NCI-H2029 (cell line): ENCODE measurements around the gene GRIK1.

Experiments
- DNase-seq: peaks from one replicate; lab custom pipeline; 2025; lab: John Stamatoyannopoulos, UW

The GRIK1 gene

GRCh38 chr21:29786496-29787360 is 153.1 kb downstream of the GRIK1 start:
- DNase-seq = no peak

- no peak for DNase-seq
Measured at GRCh38 chr21:29777160-29777559, 162.6 kb downstream of the GRIK1 start.

- no peak for DNase-seq
Measured at GRCh38 chr21:29775462-29775861, 164.3 kb downstream of the GRIK1 start.

- DNase-seq = no peak
Measured at GRCh38 chr21:29771491-29772066, 168.2 kb downstream of the GRIK1 start.

- no peak for DNase-seq
Measured at GRCh38 chr21:29763674-29764073, 176.1 kb downstream of the GRIK1 start.

- DNase-seq = no peak
Measured at GRCh38 chr21:29762570-29763082, 177.2 kb downstream of the GRIK1 start.

GRCh38 chr21:29753216-29753615 is 186.6 kb downstream of the GRIK1 start:
- no peak for DNase-seq

GRCh38 chr21:29751473-29752185 is 188.2 kb downstream of the GRIK1 start:
- no peak for DNase-seq

GRCh38 chr21:29749957-29750356 is 189.8 kb downstream of the GRIK1 start:
- no peak for DNase-seq

- no peak for DNase-seq
Measured at GRCh38 chr21:29749223-29749622, 190.6 kb downstream of the GRIK1 start.

GRCh38 chr21:29748391-29749167 is 191.2 kb downstream of the GRIK1 start:
- DNase-seq = no peak

- no peak for DNase-seq
Measured at GRCh38 chr21:29741761-29742160, 198.0 kb downstream of the GRIK1 start.

- no peak for DNase-seq
Measured at GRCh38 chr21:29739176-29739575, 200.6 kb downstream of the GRIK1 start.

- DNase-seq = no peak
Measured at GRCh38 chr21:29738730-29739129, 201.1 kb downstream of the GRIK1 start.

GRCh38 chr21:29737186-29737585 is 202.6 kb downstream of the GRIK1 start:
- DNase-seq = no peak

GRCh38 chr21:29730281-29730680 is 209.5 kb downstream of the GRIK1 start:
- no peak for DNase-seq

GRCh38 chr21:29726044-29726443 is 213.8 kb downstream of the GRIK1 start:
- no peak for DNase-seq

GRCh38 chr21:29725025-29725736 is 214.6 kb downstream of the GRIK1 start:
- DNase-seq = no peak

GRCh38 chr21:29721964-29722363 is 217.8 kb downstream of the GRIK1 start:
- no peak for DNase-seq

GRCh38 chr21:29721221-29721620 is 218.6 kb downstream of the GRIK1 start:
- no peak for DNase-seq

GRCh38 chr21:29719521-29719920 is 220.3 kb downstream of the GRIK1 start:
- no peak for DNase-seq
